ENCODE data around the gene BLTP3B.

- TF ChIP-seq CTCF (IDR thresholded peaks at IDR 0.05) (no peak), POLR2A (IDR thresholded peaks at IDR 0.05) (no peak)
Observed at GRCh38 chr12:100127766-100128511, 14.7 kb downstream of the BLTP3B start.
